Loucy (cell line): ENCODE results near the gene EAPP.
"Not testable (repeated sequence)": the region's sequence is repeated elsewhere in the genome, so short reads cannot be mapped to it uniquely, and the experiment has no call there.

Experiments
- H2AFZ ChIP-seq: fragments of 200-600 bp; sonication (generic); 2 replicates; pipeline ENCODE4 v1.6.0; 2016; ENCODE audit warnings: antibody characterized with exemption, mild to moderate bottlenecking, low read length, moderate library complexity
- H3F3A ChIP-seq: fragments of 200-600 bp; 2 replicates; pipeline ENCODE4 v1.6.0; 2016; ENCODE audit warnings: antibody characterized with exemption, low read depth, mild to moderate bottlenecking
- H3K27me3 ChIP-seq: fragments of 200-600 bp; sonication (generic); 2 replicates; pipeline ENCODE4 v1.6.1; 2014; ENCODE audit warnings: low read length, mild to moderate bottlenecking; ENCODE audit not compliant: insufficient read depth, poor library complexity, severe bottlenecking
- H3K36me3 ChIP-seq: fragments of 200-600 bp; sonication (generic); 2 replicates; pipeline ENCODE4 v1.6.1; 2016; ENCODE audit warnings: low read length; ENCODE audit not compliant: insufficient read depth
- H3K4me1 ChIP-seq: fragments of 200-600 bp; sonication (generic); 2 replicates; pipeline ENCODE4 v1.5.1; 2014; ENCODE audit warnings: low read length, mild to moderate bottlenecking; ENCODE audit not compliant: insufficient read depth, poor library complexity, severe bottlenecking
- H3K4me2 ChIP-seq: fragments of 200-600 bp; sonication (generic); 2 replicates; pipeline ENCODE4 v1.6.0; 2014; ENCODE audit warnings: antibody characterized with exemption, low read length, low read depth, mild to moderate bottlenecking; ENCODE audit not compliant: poor library complexity, severe bottlenecking
- H3K4me3 ChIP-seq: fragments of 200-600 bp; sonication (generic); 2 replicates; pipeline ENCODE4 v1.5.1; 2014; ENCODE audit warnings: low read length, mild to moderate bottlenecking, mixed read lengths; ENCODE audit not compliant: poor library complexity, severe bottlenecking
- H3K79me2 ChIP-seq: fragments of 200-600 bp; sonication (generic); 2 replicates; pipeline ENCODE4 v1.6.1; 2014; ENCODE audit warnings: low read length; ENCODE audit not compliant: insufficient read depth
- H3K9ac ChIP-seq: fragments of 200-600 bp; sonication (generic); 2 replicates; pipeline ENCODE4 v1.6.0; 2014; ENCODE audit warnings: mild to moderate bottlenecking, low read depth, low read length, moderate library complexity; ENCODE audit not compliant: poor library complexity, severe bottlenecking
- H3K9me2 ChIP-seq: fragments of 200-600 bp; sonication (generic); replicated peaks from 2 replicates; pipeline ENCODE4 v1.6.1; 2016; ENCODE audit warnings: low read depth, low read length, mixed read lengths
- H3K9me3 ChIP-seq: fragments of 200-600 bp; sonication (generic); 2 replicates; pipeline ENCODE4 v1.6.1; 2014; ENCODE audit warnings: mild to moderate bottlenecking, antibody characterized with exemption, low read length, low read depth; ENCODE audit not compliant: insufficient read depth
- H4K20me1 ChIP-seq: fragments of 200-600 bp; sonication (generic); 2 replicates; pipeline ENCODE4 v1.6.0; 2014; ENCODE audit warnings: antibody characterized with exemption, low read length, mild to moderate bottlenecking; ENCODE audit not compliant: insufficient read depth, poor library complexity, severe bottlenecking
- EZH2phosphoT487 ChIP-seq: fragments of 200-600 bp; IDR thresholded peaks from 2 replicates; pipeline ENCODE4 v1.6.1; 2018; ENCODE audit warnings: antibody characterized with exemption, mild to moderate bottlenecking, moderate library complexity, borderline replicate concordance
- TF ChIP-seq, protein P1 (sequence below): fragments of 200-600 bp; sonication (generic); conservative IDR thresholded peaks from 2 replicates; pipeline ENCODE4 v1.5.1; 2014; ENCODE audit warnings: mild to moderate bottlenecking, antibody characterized with exemption, low read length

EAPP gene

DNA sequence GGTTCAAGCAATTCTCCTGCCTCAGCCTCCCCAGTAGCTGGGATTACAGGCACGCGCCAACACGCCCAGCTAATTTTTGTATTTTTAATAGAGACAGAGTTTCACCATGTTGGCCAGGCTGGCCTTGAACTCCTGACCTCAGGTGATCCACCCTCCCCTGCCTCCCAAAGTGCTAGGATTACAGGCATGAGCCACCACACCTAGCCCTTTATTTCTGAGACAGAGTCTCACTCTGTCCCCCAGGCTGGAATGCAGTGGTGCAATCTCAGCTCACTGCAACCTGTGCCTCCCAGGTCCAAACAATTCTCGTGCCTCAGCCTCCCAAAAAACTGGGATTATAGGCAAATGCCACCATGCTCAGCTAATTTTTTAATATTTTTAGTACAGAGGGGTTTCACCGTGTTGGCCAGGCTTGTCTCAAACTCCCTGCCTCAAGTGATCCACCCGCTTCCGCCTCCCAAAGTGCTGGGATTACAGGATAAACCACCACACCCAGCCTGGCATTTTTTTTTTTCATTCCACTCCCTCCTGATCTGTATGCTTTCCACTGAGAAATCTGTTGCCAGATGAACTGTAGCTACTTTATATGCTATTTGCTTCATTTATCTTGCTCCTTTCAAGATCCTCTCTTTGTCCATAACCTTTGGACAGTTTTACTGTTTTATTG, 19.1 kb downstream of the EAPP start:
- H3F3A ChIP-seq, H3K9me3 ChIP-seq, H3K79me2 ChIP-seq, H2AFZ ChIP-seq, H3K9ac ChIP-seq, H3K4me3 ChIP-seq, H3K27me3 ChIP-seq, H3K4me2 ChIP-seq, H3K4me1 ChIP-seq, H4K20me1 ChIP-seq, H3K9me2 ChIP-seq: not testable (repeated sequence)
- H3K36me3 ChIP-seq, result peaks cover 53% of the 10 kb centered on the region; the same call in 1 of the 2 replicates

DNA sequence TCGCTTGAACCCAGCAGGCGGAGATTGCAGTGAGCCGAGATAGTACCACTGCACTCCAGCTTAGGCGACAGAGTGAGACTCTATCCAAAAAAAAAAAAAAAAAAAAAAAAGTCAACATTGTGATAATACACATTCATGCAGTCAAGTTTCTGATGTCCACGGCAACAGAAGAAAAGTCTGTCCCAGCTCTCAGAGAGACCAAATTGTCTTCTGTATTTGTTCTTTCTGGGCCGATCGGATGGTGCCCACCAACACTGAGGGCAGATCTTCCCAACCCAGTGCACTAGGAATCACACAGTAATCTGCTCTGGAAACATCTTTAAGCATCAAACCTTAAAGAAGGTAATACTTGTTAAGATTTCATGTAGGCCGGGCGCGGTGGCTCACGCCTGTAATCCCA, 31.6 kb downstream of the EAPP start:
- Histone ChIP-seq H3K4me2 (no peak overlapping the region), H3K9ac (no peak overlapping the region), H3F3A (no peaks in the 10 kb centered on the region), H3K4me3 (no peak overlapping the region), H3K9me2 (no peaks in the 10 kb centered on the region), H3K9me3 (no peaks in the 10 kb centered on the region), H2AFZ (no peak overlapping the region), H3K36me3 (no peaks in the 10 kb centered on the region), H3K27me3 (no peaks in the 10 kb centered on the region), H3K4me1 (no peaks in the 10 kb centered on the region), H3K79me2 (no peaks in the 10 kb centered on the region), H4K20me1 (no peaks in the 10 kb centered on the region)
- TF ChIP-seq EZH2phosphoT487, result no peak
- TF ChIP-seq, protein P1, sequence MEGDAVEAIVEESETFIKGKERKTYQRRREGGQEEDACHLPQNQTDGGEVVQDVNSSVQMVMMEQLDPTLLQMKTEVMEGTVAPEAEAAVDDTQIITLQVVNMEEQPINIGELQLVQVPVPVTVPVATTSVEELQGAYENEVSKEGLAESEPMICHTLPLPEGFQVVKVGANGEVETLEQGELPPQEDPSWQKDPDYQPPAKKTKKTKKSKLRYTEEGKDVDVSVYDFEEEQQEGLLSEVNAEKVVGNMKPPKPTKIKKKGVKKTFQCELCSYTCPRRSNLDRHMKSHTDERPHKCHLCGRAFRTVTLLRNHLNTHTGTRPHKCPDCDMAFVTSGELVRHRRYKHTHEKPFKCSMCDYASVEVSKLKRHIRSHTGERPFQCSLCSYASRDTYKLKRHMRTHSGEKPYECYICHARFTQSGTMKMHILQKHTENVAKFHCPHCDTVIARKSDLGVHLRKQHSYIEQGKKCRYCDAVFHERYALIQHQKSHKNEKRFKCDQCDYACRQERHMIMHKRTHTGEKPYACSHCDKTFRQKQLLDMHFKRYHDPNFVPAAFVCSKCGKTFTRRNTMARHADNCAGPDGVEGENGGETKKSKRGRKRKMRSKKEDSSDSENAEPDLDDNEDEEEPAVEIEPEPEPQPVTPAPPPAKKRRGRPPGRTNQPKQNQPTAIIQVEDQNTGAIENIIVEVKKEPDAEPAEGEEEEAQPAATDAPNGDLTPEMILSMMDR, result no peak

DNA sequence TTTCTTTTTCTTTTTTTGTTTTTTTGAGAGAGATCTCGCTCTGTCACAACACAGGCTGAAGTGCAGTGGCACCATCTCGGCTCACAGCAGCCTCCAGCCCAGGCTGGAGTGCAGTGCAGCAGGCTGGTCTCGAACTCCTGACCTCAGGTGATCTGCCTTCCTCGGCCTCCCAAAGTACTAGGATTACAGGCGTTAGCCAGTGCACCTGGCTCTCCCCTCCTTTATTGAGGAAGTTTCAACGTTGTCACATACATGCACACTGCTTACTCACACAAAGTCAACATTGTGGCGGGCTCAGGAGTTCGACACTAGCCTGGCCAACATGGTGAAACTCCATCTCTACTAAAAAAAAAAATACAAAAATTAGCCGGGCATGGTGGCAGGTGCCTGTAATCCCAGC, 32.0 kb downstream of the EAPP start:
- H3K9me3 ChIP-seq, result no peaks in the 10 kb centered on the region

GRCh38 chr14:34505124-34505491, 34.4 kb downstream of the EAPP start:
- not testable (repeated sequence) for H3K9me3 ChIP-seq, H3K4me2 ChIP-seq, H3K9me2 ChIP-seq, H3K27me3 ChIP-seq, H4K20me1 ChIP-seq, H3K4me1 ChIP-seq, H3K4me3 ChIP-seq, H3K79me2 ChIP-seq, H3K36me3 ChIP-seq, H3F3A ChIP-seq, H3K9ac ChIP-seq, H2AFZ ChIP-seq

More for the DNA sequence above, 32.0 kb downstream of the EAPP start:
- H3K36me3 ChIP-seq, result no peaks in the 10 kb centered on the region
- H2AFZ ChIP-seq, result no peak overlapping the region
- no peak for TF ChIP-seq EZH2phosphoT487
- TF ChIP-seq, protein P1, result no peak
- H3K27me3 ChIP-seq, result no peaks in the 10 kb centered on the region
- H3K79me2 ChIP-seq, result no peaks in the 10 kb centered on the region
- no peaks in the 10 kb centered on the region for H3F3A ChIP-seq
- H3K4me2 ChIP-seq, result no peak overlapping the region
- no peak overlapping the region for H3K4me3 ChIP-seq
- no peaks in the 10 kb centered on the region for H4K20me1 ChIP-seq
- H3K9ac ChIP-seq, result no peak overlapping the region
- no peaks in the 10 kb centered on the region for H3K4me1 ChIP-seq
- H3K9me2 ChIP-seq, result no peaks in the 10 kb centered on the region

DNA sequence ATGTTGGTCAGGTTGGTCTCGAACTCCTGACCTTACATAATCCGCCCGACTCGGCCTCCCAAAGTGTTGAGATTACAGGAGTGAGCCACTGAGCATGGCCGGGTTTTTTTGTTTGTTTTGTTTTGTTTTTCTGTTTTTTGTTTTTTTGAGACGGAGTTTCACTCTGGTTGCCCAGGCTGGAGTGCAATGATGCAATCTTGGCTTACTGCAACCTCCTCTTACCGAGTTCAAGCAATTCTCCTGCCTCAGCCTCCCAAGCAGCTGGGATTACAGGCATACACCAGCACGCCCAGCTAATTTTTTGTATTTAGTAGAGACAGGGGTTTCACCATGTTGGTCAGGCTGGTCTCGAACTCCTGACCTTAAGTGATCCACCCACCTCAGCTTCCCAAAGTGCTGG, 35.5 kb downstream of the EAPP start:
- H2AFZ ChIP-seq, H3F3A ChIP-seq, H3K27me3 ChIP-seq, H3K9me2 ChIP-seq, H3K4me3 ChIP-seq, H3K9me3 ChIP-seq, H3K9ac ChIP-seq, H3K4me1 ChIP-seq, H4K20me1 ChIP-seq, H3K36me3 ChIP-seq, H3K4me2 ChIP-seq, H3K79me2 ChIP-seq: not testable (repeated sequence)
